Measurements from ENCODE around the gene RERE.

DNA sequence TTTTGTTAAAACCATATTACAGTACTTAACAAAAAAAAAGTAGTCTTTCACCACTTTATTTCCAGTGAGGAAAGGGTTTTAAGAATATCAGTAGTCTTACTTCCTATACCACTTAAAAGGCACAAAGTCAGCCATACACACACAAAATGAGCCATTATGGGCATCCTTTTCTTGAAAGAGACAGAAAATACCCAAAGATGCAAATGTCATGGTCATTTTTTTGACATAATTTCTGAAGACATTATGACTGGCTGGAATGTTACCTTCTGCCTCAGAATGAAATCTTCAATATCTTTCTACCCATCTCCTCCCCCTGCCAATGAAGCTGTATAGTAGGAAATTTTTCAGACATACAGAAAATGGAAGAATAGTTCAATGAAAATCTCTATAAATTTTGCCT is 261.9 kb downstream of the RERE start:
- TF ChIP-seq, protein P1, sequence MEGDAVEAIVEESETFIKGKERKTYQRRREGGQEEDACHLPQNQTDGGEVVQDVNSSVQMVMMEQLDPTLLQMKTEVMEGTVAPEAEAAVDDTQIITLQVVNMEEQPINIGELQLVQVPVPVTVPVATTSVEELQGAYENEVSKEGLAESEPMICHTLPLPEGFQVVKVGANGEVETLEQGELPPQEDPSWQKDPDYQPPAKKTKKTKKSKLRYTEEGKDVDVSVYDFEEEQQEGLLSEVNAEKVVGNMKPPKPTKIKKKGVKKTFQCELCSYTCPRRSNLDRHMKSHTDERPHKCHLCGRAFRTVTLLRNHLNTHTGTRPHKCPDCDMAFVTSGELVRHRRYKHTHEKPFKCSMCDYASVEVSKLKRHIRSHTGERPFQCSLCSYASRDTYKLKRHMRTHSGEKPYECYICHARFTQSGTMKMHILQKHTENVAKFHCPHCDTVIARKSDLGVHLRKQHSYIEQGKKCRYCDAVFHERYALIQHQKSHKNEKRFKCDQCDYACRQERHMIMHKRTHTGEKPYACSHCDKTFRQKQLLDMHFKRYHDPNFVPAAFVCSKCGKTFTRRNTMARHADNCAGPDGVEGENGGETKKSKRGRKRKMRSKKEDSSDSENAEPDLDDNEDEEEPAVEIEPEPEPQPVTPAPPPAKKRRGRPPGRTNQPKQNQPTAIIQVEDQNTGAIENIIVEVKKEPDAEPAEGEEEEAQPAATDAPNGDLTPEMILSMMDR (IDR thresholded peaks at IDR 0.05) = no peak
- TF ChIP-seq TCF7 (CRISPR knock-in tag; IDR thresholded peaks at IDR 0.05; ENCODE audit: low read depth) (no peak), SP1 (CRISPR knock-in tag; conservative IDR thresholded peaks at IDR 0.05) (no peak), ZNF232 (CRISPR knock-in tag; IDR thresholded peaks at IDR 0.05) (no peak), CREB1 (CRISPR knock-in tag; IDR thresholded peaks at IDR 0.05) (no peak), IRF2 (CRISPR knock-in tag; IDR thresholded peaks at IDR 0.05; ENCODE audit: borderline replicate concordance, low read depth) (no peak), ETV6 (CRISPR knock-in tag; IDR thresholded peaks at IDR 0.05) (no peak)
- TF ChIP-seq, protein P2, sequence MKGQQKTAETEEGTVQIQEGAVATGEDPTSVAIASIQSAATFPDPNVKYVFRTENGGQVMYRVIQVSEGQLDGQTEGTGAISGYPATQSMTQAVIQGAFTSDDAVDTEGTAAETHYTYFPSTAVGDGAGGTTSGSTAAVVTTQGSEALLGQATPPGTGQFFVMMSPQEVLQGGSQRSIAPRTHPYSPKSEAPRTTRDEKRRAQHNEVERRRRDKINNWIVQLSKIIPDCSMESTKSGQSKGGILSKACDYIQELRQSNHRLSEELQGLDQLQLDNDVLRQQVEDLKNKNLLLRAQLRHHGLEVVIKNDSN (CRISPR knock-in tag; IDR thresholded peaks at IDR 0.05) = no peak
- TF ChIP-seq, protein P3, sequence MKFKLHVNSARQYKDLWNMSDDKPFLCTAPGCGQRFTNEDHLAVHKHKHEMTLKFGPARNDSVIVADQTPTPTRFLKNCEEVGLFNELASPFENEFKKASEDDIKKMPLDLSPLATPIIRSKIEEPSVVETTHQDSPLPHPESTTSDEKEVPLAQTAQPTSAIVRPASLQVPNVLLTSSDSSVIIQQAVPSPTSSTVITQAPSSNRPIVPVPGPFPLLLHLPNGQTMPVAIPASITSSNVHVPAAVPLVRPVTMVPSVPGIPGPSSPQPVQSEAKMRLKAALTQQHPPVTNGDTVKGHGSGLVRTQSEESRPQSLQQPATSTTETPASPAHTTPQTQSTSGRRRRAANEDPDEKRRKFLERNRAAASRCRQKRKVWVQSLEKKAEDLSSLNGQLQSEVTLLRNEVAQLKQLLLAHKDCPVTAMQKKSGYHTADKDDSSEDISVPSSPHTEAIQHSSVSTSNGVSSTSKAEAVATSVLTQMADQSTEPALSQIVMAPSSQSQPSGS (CRISPR knock-in tag; IDR thresholded peaks at IDR 0.05; ENCODE audit: borderline replicate concordance, low read depth) = no peak
- TF ChIP-seq, protein P4, sequence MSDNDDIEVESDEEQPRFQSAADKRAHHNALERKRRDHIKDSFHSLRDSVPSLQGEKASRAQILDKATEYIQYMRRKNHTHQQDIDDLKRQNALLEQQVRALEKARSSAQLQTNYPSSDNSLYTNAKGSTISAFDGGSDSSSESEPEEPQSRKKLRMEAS (CRISPR knock-in tag; IDR thresholded peaks at IDR 0.05) = no peak

All from WTC11 (cell line).